HL-60 (cell line): ENCODE data around the gene KRABD2.

ENCODE experiments used
- CTCF ChIP-seq: IDR thresholded peaks from one replicate; pipeline ENCODE4 v1.5.1; 2011; ENCODE audit warnings: low read length, control low read depth, inconsistent platforms; ENCODE audit not compliant: insufficient read depth
- GABPA ChIP-seq: IDR thresholded peaks from 2 replicates; pipeline ENCODE4 v1.6.1; 2012; ENCODE audit warnings: low read depth
- POLR2AphosphoS5 ChIP-seq: IDR thresholded peaks from 2 replicates; pipeline ENCODE4 v1.6.1; 2012; ENCODE audit warnings: low read depth
- REST ChIP-seq: IDR thresholded peaks from 2 replicates; pipeline ENCODE4 v1.6.1; 2012; ENCODE audit warnings: low read depth; ENCODE audit not compliant: insufficient replicate concordance
- SPI1 ChIP-seq: IDR thresholded peaks from 2 replicates; pipeline ENCODE4 v1.6.1; 2012; ENCODE audit warnings: low read depth, mild to moderate bottlenecking, borderline replicate concordance

- no peak for TF ChIP-seq CTCF
- TF ChIP-seq REST = no peak
- no peak for TF ChIP-seq POLR2AphosphoS5
- TF ChIP-seq GABPA = no peak
- no peak for TF ChIP-seq SPI1
Measured at GRCh38 chr17:8368193-8368592, 8.3 kb downstream of the KRABD2 start.
